MV-4-11 (cell line): ENCODE data around the gene NUAK2.

Experiments
- DNase-seq: peaks from one replicate; lab custom pipeline; 2025; lab: John Stamatoyannopoulos, UW

Gene NUAK2

GRCh38 chr1:205273551-205273982 is 48.0 kb downstream of the NUAK2 start:
- peak; percentile 63 for DNase-seq

GRCh38 chr1:205272536-205272935 is 49.0 kb downstream of the NUAK2 start:
- DNase-seq = no peak

GRCh38 chr1:205271745-205272144 is 49.8 kb downstream of the NUAK2 start:
- no peak for DNase-seq

- no peak for DNase-seq
Observed at GRCh38 chr1:205271277-205271676, 50.3 kb downstream of the NUAK2 start.

DNA sequence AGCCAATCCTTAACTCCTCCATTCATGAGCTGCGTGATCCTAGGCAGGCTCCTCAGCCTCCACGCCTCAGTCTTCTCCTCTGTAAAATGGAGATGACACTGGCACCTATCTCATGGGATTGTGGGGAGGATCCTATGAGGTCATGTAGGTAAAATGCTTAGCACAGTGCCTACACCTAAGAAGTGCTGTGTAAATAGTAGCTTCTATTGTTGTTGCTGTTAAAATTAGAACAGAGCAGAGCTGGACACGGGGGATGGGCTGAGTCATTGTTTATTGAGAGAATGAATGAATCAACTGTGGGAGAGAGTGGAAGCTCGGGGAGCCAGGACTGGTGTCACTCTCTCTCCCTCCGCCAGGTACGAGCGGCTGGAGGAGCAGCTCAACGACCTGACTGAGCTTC is 50.8 kb downstream of the NUAK2 start:
- DNase-seq = no peak

GRCh38 chr1:205270271-205270670 is 51.3 kb downstream of the NUAK2 start:
- no peak for DNase-seq

DNA sequence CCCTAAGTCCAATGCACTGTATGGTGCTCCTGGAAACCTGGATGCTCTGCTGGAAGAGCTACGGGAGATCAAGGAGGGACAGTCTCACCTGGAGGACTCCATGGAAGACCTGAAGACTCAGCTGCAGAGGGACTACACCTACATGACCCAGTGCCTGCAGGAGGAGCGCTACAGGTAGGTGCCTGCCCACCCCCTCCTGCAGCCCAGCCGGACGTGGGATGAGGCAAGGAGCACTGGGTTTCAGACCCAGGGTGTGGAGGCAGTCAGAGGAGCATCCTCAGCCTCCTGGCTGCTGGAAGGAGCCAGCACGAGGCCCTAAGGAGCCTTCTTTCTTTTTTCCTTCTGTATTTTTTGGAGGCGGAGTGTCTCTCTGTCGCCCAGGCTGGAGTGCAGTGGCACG is 51.8 kb downstream of the NUAK2 start:
- DNase-seq = no peak

DNA sequence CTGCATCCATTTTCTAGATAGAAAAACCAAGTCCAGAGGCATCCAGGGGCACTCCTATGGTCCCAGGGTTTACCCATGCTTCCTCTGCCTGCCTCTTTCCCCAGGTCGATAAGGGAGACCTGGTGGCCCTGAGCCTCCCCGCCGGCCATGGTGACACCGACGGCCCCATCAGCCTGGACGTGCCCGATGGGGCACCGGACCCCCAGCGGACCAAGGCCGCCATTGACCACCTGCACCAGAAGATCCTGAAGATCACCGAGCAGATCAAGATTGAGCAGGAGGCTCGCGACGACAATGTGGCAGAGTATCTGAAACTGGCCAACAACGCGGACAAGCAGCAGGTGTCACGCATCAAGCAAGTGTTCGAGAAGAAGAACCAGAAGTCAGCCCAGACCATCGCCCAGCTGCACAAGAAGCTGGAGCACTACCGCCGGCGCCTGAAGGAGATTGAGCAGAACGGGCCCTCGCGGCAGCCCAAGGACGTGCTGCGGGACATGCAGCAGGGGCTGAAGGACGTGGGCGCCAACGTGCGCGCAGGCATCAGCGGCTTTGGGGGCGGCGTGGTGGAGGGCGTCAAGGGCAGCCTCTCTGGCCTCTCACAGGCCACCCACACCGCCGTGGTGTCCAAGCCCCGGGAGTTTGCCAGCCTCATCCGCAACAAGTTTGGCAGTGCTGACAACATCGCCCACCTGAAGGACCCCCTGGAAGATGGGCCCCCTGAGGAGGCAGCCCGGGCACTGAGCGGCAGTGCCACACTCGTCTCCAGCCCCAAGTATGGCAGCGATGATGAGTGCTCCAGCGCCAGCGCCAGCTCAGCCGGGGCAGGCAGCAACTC is 52.5 kb downstream of the NUAK2 start:
- DNase-seq = no peak

- peak; percentile 33 for DNase-seq
Observed at GRCh38 chr1:205267306-205267902, 54.1 kb downstream of the NUAK2 start.

DNA sequence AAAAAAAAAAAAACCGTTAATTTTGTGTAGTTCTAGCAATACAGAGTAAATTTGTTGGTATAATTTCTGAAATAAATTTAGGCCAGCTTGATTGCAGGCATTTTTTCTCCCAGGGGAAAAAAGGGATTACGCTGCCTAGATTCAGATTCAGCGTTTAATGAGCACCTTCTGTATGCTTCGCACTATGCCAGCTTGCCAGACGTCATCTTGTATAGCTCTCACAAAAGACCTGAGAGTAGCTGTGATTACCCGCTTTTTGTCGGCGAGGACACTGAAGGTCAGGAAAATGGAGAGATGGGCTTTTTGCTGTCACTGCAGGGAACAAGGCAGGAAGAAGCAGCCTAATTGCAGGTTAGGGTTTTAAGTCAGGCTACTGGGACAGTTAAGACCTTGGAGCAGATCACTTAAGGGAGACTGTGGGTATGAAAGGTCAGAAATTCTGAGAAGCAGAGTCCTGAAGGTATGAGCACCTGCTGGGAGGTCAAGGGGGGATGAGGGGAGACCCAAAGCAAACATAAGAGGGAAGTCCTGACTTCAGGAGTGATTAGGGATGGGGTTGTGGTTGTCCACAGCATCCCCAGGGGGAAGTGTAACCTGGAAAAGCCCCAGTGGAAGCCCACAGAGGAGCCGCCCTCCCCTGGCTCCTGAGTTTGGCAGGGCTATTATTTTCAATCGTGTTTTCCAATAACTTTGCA is 54.8 kb downstream of the NUAK2 start:
- DNase-seq = no peak

DNA sequence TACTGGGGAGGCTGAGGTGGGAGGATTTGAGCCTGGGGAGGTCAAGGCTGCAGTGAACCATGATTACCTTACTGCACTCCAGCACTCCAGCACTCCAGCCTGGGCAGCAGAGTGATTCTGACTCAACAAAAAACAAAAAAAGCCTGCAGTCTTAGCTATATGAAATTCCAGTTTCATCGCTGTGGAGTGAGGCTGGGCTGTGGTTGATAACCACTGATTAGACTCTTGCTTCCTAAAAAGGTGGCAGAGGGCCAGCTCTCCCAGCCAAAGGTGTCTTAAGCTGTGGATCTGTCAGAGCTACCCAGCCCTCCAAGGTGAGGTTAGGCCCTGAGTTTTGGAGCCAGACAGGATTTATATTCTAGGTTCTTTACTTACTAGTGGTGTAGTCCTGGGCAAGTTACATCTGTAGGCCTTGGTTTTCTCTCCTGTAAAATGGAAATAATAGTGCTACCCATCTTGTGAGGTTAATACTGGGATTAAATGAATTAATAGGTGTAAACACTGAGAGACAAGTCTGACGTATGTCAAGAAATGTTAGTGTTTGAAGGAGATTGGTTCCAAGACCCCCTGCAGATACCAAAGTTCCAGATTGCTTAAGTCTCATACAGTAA is 57.9 kb downstream of the NUAK2 start:
- DNase-seq = peak; percentile 9

DNA sequence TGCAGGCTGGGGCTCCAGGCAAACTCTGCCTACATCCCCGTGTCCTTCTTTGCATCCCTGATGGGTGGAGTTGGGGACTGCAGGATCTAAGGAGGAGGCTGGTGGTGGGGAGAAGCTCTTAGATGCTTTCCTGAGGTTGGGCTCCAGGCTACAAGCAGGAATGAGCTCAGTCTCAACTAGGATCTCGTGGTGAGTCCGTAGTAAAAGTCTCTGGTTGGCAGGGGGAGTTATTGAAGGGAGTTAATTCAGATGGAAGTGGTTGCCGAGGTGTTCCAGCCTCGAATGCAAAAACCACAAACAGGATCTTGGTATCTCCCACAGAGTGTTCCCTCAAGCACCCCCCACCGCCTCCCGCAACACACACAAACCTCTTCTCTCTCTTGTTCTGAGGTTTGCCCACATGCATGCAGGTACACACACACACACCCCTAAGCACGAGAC is 58.8 kb downstream of the NUAK2 start:
- DNase-seq = peak; percentile 30

DNA sequence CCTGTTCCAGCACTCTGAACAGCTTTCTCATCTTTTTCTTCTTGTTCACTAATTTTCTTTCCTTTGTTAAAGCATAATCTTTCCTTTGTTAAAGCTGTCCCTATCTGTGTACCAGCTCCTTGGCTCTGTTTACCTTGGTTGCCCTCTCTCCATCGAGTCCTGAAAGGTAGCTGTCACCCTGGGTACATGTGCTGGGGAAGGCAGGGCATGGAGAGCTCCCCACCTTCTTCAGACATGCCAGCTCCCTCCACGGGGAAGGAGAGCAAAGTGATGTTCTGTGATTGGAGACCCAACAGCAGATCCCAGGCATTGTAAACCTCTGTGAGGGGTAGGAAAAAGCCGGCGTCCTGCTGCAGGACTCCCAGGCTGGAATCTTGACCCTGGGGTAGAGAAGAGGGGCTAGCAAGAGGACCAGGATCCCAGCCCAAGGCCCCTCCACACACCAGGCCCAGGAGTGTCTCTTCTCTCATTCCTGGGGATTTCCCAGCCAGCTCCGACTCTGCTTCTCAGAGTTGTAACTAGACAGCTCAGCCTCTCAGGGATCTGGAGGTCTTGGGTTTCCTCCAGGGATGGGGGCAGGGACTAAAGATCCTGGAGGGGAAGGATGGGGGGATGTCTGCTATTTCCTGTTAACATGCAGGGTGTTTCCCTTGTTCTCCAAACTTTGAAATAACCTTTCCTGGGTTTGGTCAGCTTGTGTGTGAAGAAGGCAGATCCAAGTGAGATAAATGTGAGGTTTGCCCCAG is 59.4 kb downstream of the NUAK2 start:
- no peak for DNase-seq

- peak; percentile 75 for DNase-seq
Observed at GRCh38 chr1:205260948-205261732, 60.4 kb downstream of the NUAK2 start.

DNA sequence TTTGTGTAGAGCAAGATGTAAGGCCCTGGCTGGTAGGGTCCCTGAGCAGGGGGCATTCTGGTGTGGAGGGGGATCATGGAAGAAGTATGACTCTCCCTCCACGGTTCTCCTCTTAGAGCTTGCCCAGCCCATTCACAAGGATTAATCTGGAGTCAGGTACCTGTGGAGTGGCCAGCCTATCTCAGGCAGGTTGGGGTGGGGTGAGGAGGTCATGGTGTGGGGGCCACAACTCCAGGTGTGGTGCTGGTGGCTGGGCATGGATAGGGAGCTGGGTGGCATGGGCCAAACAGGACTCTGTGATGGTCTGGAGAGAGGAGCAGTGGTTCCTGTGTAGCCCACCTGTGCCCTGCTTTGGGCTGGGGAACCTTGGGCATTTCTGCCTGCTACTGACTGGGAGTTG is 61.5 kb downstream of the NUAK2 start:
- no peak for DNase-seq

GRCh38 chr1:205259324-205259832 is 62.2 kb downstream of the NUAK2 start:
- peak; percentile 59 for DNase-seq

- no peak for DNase-seq
Observed at GRCh38 chr1:205258719-205259118, 62.8 kb downstream of the NUAK2 start.

- DNase-seq = no peak
Observed at GRCh38 chr1:205258261-205258691, 63.3 kb downstream of the NUAK2 start.

- no peak for DNase-seq
Observed at GRCh38 chr1:205257735-205258134, 63.8 kb downstream of the NUAK2 start.

DNA sequence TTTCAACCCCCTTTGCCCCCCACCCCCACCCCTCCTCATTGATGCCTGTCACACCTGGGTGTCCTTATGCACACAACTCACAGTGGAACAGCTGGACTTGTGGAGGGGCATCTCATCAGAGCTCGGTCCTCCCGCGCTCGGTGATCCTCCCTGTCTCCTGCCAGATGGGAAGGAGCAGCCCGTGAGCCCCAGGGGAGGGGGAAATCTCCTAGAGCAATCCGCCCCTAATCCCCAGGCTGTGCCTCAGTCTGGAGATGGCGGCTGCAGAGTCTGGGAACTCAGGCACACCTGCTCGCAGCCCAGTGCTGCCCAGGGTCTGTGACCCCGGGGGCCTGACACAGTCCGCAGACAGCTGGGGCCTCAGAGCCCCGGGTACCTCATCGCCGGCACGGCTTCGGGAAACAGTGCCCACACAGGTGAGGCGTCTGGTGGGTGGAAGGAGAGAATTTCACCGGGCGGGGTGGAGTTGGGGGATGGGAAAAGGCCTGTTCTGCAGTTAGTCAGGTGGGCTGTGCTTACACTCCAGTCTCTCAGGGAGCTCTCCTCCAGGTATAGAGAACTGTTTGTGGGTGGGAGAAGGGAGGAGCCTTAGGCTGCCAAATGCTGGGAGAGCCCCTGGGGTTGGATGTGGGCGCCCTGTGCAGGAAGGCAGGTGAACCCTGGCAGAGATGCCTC is 64.5 kb downstream of the NUAK2 start:
- no peak for DNase-seq
